Trophoblast cell (in vitro differentiated cells and primary cell): ENCODE data around the gene C13orf46.

ENCODE experiments used
- DNase-seq, 2 donors: peaks; one replicate each; pipeline ENCODE4 v3.0.0-alpha.2; 2016
- H2AFZ ChIP-seq: 2 replicates; pipeline ENCODE4 v1.6.1; 2013; ENCODE audit warnings: low read length, moderate library complexity, mild to moderate bottlenecking; ENCODE audit not compliant: insufficient read depth, poor library complexity
- H2AK5ac ChIP-seq: 2 replicates; pipeline ENCODE4 v1.6.1; 2013; ENCODE audit warnings: mild to moderate bottlenecking, low read length
- H2BK120ac ChIP-seq: 2 replicates; pipeline ENCODE4 v1.6.1; 2013; ENCODE audit warnings: low read length, mild to moderate bottlenecking, moderate library complexity; ENCODE audit not compliant: insufficient read depth, poor library complexity
- H2BK12ac ChIP-seq: 2 replicates; pipeline ENCODE4 v1.6.1; 2013; ENCODE audit warnings: mild to moderate bottlenecking, low read length, moderate library complexity
- H2BK5ac ChIP-seq: 2 replicates; pipeline ENCODE4 v1.6.1; 2013; ENCODE audit warnings: low read length, low read depth, moderate library complexity, mild to moderate bottlenecking; ENCODE audit not compliant: poor library complexity
- H3K14ac ChIP-seq: 2 replicates; pipeline ENCODE4 v1.6.1; 2013; ENCODE audit warnings: mild to moderate bottlenecking, low read length
- H3K18ac ChIP-seq: 2 replicates; pipeline ENCODE4 v1.6.1; 2013; ENCODE audit warnings: mild to moderate bottlenecking, low read length
- H3K23ac ChIP-seq: 2 replicates; pipeline ENCODE4 v1.6.1; 2013; ENCODE audit warnings: low read length
- H3K27ac ChIP-seq: 2 replicates; pipeline ENCODE4 v1.5.1; 2013; ENCODE audit warnings: low read depth, mild to moderate bottlenecking, inconsistent platforms, low read length, moderate library complexity
- H3K27me3 ChIP-seq: 2 replicates; pipeline ENCODE4 v1.6.1; 2013; ENCODE audit warnings: inconsistent platforms, mild to moderate bottlenecking, low read length, moderate library complexity; ENCODE audit not compliant: insufficient read depth
- H3K36me3 ChIP-seq, 2 experiments: 1 replicate in 1 of 2; 2 replicates in 1 of 2; pipeline ENCODE4 v1.6.1; 2013; ENCODE audit warnings: low read length in 2 of 2, mild to moderate bottlenecking in 2 of 2, moderate library complexity in 1 of 2; ENCODE audit not compliant: insufficient read depth in 2 of 2, control insufficient read depth in 1 of 2
- H3K4ac ChIP-seq: 2 replicates; pipeline ENCODE4 v1.6.1; 2013; ENCODE audit warnings: low read depth, mild to moderate bottlenecking, low read length, moderate library complexity
- H3K4me1 ChIP-seq, 2 experiments: 1 replicate in 1 of 2; 2 replicates in 1 of 2; pipeline ENCODE4 v1.6.1; 2013; ENCODE audit warnings: low read length in 2 of 2, mild to moderate bottlenecking in 2 of 2, moderate library complexity in 1 of 2; ENCODE audit not compliant: insufficient read depth in 2 of 2, control insufficient read depth in 1 of 2
- H3K4me2 ChIP-seq: 2 replicates; pipeline ENCODE4 v1.6.1; 2013; ENCODE audit warnings: inconsistent platforms, mild to moderate bottlenecking, low read length, moderate library complexity
- H3K4me3 ChIP-seq: 2 replicates; pipeline ENCODE4 v1.5.1; 2013; ENCODE audit warnings: mild to moderate bottlenecking, low read depth, low read length, inconsistent platforms
- H3K79me1 ChIP-seq: one replicate; pipeline ENCODE4 v1.6.1; 2013; ENCODE audit warnings: low read length
- H3K79me2 ChIP-seq: 2 replicates; pipeline ENCODE4 v1.6.1; 2013; ENCODE audit warnings: low read length, mild to moderate bottlenecking; ENCODE audit not compliant: control insufficient read depth, insufficient read depth, poor library complexity
- H3K9ac ChIP-seq: 2 replicates; pipeline ENCODE4 v1.6.1; 2013; ENCODE audit warnings: mild to moderate bottlenecking, low read length
- H3K9me3 ChIP-seq: 2 replicates; pipeline ENCODE4 v1.6.1; 2013; ENCODE audit warnings: low read depth, mild to moderate bottlenecking, control low read depth, inconsistent platforms, low read length; ENCODE audit not compliant: insufficient read depth
- H4K12ac ChIP-seq: 2 replicates; pipeline ENCODE4 v1.6.1; 2013; ENCODE audit warnings: low read depth, mild to moderate bottlenecking, low read length, moderate library complexity
- H4K8ac ChIP-seq: 2 replicates; pipeline ENCODE4 v1.6.1; 2013; ENCODE audit warnings: low read depth, mild to moderate bottlenecking, low read length, moderate library complexity
- H4K91ac ChIP-seq: one replicate; pipeline ENCODE4 v1.6.1; 2013; ENCODE audit warnings: low read depth, mild to moderate bottlenecking, low read length, moderate library complexity
- WGBS: extraction: QIAGEN DNeasy Blood & Tissue Kit; methylation state at CpG from one replicate; pipeline ENCODE4 v1.1.7; 2013; ENCODE audit warnings: missing lambda C conversion rate; ENCODE audit not compliant: insufficient read length, insufficient coverage; ENCODE audit errors: extremely low coverage; 5-methylcytosine and 5-hydroxymethylcytosine counted together

The C13orf46 gene

DNA sequence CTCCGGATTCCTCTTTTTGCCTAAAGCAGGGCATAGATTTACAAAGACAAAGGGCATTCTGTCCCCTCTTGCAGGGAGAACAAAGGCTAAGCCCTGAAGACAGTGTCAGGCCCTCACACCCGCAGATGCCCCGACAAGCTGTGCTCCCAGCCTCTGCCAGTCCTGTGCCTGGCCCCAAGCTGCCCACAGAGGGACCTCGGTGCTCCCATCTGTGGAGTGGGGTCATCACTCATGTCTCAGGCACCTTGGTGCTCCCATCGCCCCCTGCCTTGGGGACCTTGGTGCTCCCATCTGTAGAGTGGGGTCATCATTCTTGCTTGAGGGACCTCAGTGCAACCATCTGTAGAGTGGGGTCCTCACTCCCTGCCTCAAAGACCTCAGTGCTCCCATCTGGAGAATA is 24.3 kb downstream of the C13orf46 start:
- Histone ChIP-seq H4K8ac (no peak overlapping the region), H2AK5ac (no peak overlapping the region), H3K9me3 (peaks cover 9% of the 10 kb centered on the region), H3K79me2 (no peaks in the 10 kb centered on the region), H2BK5ac (no peak overlapping the region), H3K36me3 (no peaks in the 10 kb centered on the region), H4K12ac (no peak overlapping the region), H3K18ac (no peak overlapping the region), H2BK12ac (no peak overlapping the region), H3K23ac (no peak overlapping the region), H3K4me3 (peak overlapping the region; percentile 6), H2BK120ac (no peak overlapping the region), H2AFZ (no peak overlapping the region), H3K4me1 (no peaks in the 10 kb centered on the region), H3K4me2 (no peak overlapping the region), H3K79me1 (peaks cover 2% of the 10 kb centered on the region), H3K4ac (no peak overlapping the region), H4K91ac (no peak overlapping the region), H3K27ac (no peak overlapping the region), H3K14ac (no peak overlapping the region), H3K27me3 (no peaks in the 10 kb centered on the region), H3K9ac (no peak overlapping the region)
- no CpG with 5 or more reads among the region's 5 CpGs for WGBS
- no peak for DNase-seq

DNA sequence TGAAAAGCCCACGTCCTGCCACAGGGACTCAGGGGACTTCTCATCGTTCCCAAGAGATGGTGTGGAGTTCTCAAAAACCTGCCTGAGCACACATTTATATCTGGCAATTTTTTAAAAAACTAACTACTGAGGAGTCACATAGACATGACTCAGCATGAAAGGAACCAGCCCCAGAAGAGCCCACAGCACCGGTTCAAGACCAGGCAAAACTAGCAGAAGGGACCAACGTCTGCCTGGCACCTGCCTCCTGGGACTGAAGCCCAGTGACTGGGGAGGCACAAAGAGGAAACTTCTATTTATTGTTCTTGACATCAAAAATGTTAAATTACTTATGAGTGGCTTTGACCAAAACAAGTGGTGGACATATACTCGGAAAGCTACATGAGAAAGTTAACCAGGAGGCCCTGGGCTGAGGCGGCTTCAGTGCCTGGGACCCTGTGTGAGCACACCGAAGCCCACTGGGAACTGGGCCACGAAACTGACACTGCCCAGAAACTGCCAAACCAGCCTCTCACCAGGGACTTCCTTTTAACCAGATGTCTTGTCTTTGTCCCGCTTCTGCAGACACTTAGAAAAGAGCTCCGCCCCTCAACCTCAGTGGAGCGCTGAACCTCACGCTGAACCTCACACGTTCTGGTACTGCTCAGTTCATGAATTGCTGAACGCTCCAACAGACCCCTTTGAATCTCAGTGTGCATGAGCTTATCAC is 25.7 kb downstream of the C13orf46 start:
- no peak overlapping the region for H2AK5ac ChIP-seq
- no CpG with 5 or more reads among the region's 14 CpGs for WGBS
- no peaks in the 10 kb centered on the region for H3K4me1 ChIP-seq
- H3K4ac ChIP-seq: no peak overlapping the region
- no peak overlapping the region for H3K9ac ChIP-seq
- no peak overlapping the region for H4K12ac ChIP-seq
- H2BK5ac ChIP-seq: no peak overlapping the region
- no peak overlapping the region for H3K14ac ChIP-seq
- no peak for DNase-seq
- H3K79me1 ChIP-seq: peaks cover 2% of the 10 kb centered on the region
- H3K27ac ChIP-seq: no peak overlapping the region
- no peak overlapping the region for H2BK120ac ChIP-seq
- no peak overlapping the region for H2AFZ ChIP-seq
- H3K27me3 ChIP-seq: no peaks in the 10 kb centered on the region
- H3K4me2 ChIP-seq: no peak overlapping the region
- no peak overlapping the region for H4K91ac ChIP-seq
- no peak overlapping the region for H3K4me3 ChIP-seq
- peaks cover 10% of the 10 kb centered on the region for H3K9me3 ChIP-seq
- H3K79me2 ChIP-seq: no peaks in the 10 kb centered on the region
- no peak overlapping the region for H3K23ac ChIP-seq
- no peak overlapping the region for H2BK12ac ChIP-seq
- no peaks in the 10 kb centered on the region for H3K36me3 ChIP-seq
- H3K18ac ChIP-seq: no peak overlapping the region
- no peak overlapping the region for H4K8ac ChIP-seq

DNA sequence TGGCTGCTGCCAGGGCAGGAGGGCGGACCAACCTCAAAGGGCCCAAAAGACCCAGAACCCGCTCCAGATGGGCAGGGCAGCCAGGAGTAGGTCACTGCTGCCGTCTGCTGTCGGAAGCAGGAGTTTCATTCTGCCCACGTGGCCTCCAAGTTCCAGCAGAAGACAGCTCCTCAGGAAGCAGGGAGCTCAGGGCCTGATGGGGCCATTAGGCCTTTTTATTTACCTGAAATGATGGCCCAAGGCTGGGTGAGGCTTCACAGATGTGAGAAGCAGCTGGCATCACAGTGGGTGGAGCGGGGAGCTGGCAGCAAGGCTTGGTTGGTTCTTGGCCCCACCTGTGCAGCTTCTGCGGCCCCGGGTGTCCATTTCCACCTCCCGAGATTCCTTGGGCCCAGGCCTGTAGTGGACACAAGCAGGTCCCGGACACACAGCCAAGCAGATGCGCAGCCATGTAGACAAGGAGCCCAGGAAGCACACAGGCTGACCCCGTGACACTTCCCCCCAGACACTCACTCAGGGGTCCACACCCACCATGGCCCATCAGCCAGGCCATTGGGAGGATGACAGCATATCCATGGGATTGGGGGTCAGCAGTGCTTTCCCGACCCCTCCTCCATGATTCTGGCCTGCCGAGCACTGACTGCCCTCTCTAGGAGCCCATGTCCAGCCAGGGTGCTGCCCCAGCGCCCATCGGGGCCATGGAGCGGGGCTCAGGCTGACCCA is 26.4 kb downstream of the C13orf46 start:
- peaks cover 13% of the 10 kb centered on the region for H3K9me3 ChIP-seq
- H2AK5ac ChIP-seq: peak overlapping the region; percentile 64
- no CpG with 5 or more reads among the region's 17 CpGs for WGBS
- H2BK12ac ChIP-seq: no peak overlapping the region
- H4K91ac ChIP-seq: no peak overlapping the region
- H2BK5ac ChIP-seq: no peak overlapping the region
- no peak overlapping the region for H3K9ac ChIP-seq
- H3K4me2 ChIP-seq: no peak overlapping the region
- H4K8ac ChIP-seq: no peak overlapping the region
- H3K4me3 ChIP-seq: no peak overlapping the region
- peaks cover 2% of the 10 kb centered on the region for H3K79me1 ChIP-seq
- no peak overlapping the region for H3K23ac ChIP-seq
- no peak overlapping the region for H3K14ac ChIP-seq
- H3K27me3 ChIP-seq: no peaks in the 10 kb centered on the region
- H3K4ac ChIP-seq: no peak overlapping the region
- no peaks in the 10 kb centered on the region for H3K36me3 ChIP-seq
- no peak overlapping the region for H2BK120ac ChIP-seq
- no peak overlapping the region for H2AFZ ChIP-seq
- no peaks in the 10 kb centered on the region for H3K79me2 ChIP-seq
- H3K27ac ChIP-seq: no peak overlapping the region
- no peak overlapping the region for H4K12ac ChIP-seq
- H3K4me1 ChIP-seq: no peaks in the 10 kb centered on the region
- peak in 1 of 2 donors; percentile 19 for DNase-seq
- H3K18ac ChIP-seq: no peak overlapping the region

DNA sequence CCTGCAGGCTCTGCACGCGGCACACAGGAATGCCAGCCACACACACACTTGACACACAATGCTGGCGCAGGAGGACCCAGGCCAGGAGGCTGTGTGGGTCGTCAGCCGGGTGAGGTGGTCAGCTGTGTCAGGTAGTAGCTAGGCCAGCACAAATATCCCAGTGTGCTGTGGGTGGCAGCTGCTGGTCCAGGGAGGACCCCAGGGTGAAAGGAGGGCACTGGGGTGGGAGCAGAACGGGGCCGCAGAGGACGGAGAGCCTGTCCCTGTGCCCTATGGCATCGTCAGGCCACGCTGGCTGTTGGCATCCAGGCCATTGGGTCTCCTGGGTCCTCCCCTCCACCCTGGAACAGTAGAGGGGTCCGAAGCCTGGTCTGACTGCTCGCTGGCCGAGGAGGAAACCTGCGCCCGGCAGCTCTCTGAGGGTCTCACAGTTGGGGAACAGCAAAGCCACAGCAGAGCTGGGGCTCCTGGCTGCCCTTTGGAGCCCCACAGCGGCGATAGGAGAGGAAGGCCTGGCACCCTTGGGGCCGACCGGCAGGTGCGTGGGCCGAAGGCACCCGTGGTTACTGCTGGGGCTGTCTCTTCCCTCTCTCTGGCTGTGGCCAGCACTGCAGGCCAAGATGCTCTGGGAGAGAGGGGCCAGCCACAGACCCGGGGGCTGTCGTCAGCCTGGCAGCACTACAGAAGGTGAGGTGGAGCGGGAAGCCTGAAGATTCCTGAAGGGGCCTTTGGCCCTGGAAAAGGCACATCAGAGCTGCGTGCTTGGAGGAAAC is 27.3 kb downstream of the C13orf46 start:
- H3K4me2 ChIP-seq: no peak overlapping the region
- WGBS: no CpG with 5 or more reads among the region's 26 CpGs
- no peak overlapping the region for H4K12ac ChIP-seq
- H4K8ac ChIP-seq: no peak overlapping the region
- no peak overlapping the region for H3K18ac ChIP-seq
- no peak overlapping the region for H2AFZ ChIP-seq
- peaks cover 2% of the 10 kb centered on the region for H3K79me1 ChIP-seq
- H3K4me1 ChIP-seq: no peaks in the 10 kb centered on the region
- no peak overlapping the region for H2BK120ac ChIP-seq
- H3K4ac ChIP-seq: no peak overlapping the region
- no peak overlapping the region for H3K14ac ChIP-seq
- H3K27ac ChIP-seq: no peak overlapping the region
- H3K9me3 ChIP-seq: peaks cover 13% of the 10 kb centered on the region
- H3K36me3 ChIP-seq: no peaks in the 10 kb centered on the region
- H3K23ac ChIP-seq: no peak overlapping the region
- no peaks in the 10 kb centered on the region for H3K27me3 ChIP-seq
- H4K91ac ChIP-seq: no peak overlapping the region
- no peak overlapping the region for H2BK5ac ChIP-seq
- DNase-seq: no peak
- no peak overlapping the region for H3K9ac ChIP-seq
- H3K79me2 ChIP-seq: no peaks in the 10 kb centered on the region
- no peak overlapping the region for H2BK12ac ChIP-seq
- H2AK5ac ChIP-seq: no peak overlapping the region
- no peak overlapping the region for H3K4me3 ChIP-seq
